Mesothelial cell of epicardium (in vitro differentiated cells): ENCODE data around the gene PREX1. TPM values are rescaled to one million over a fixed set of nuclear protein-coding genes. Genes with fewer than 3 reads are reported as not detected.

Experiments
- DNase-seq, 2 experiments: peaks; one replicate each; pipeline ENCODE4 v3.0.0; 2021; ENCODE audit warnings: low spot score in 2 of 2; ENCODE audit not compliant: unreplicated experiment in 2 of 2
- H3K27ac Mint-ChIP-seq: 2 replicates; pipeline ENCODE4 v1.8.0; 2021; ENCODE audit warnings: mixed read lengths
- H3K27me3 Mint-ChIP-seq: 2 replicates; pipeline ENCODE4 v1.8.0; 2021; ENCODE audit warnings: low read depth, mixed read lengths
- H3K36me3 Mint-ChIP-seq: 2 replicates; pipeline ENCODE4 v1.8.0; 2021; ENCODE audit warnings: mixed read lengths
- H3K4me1 Mint-ChIP-seq: 2 replicates; pipeline ENCODE4 v1.8.0; 2021; ENCODE audit warnings: mixed read lengths
- H3K4me3 Mint-ChIP-seq: 2 replicates; pipeline ENCODE4 v1.8.0; 2021; ENCODE audit warnings: mild to moderate bottlenecking, moderate library complexity, mixed read lengths
- H3K9me3 Mint-ChIP-seq: 2 replicates; pipeline ENCODE4 v1.8.0; 2021; ENCODE audit warnings: mixed read lengths
- total RNA-seq: library from RNA; stranded (reverse); gene quantifications from 3 replicates; pipeline ENCODE4 v1.2.1, GENCODE V29; 2021
- TF ChIP-seq, protein P1 (sequence below): fragments of 200-600 bp; sonication (generic); IDR thresholded peaks from one replicate; pipeline ENCODE4 v1.5.0; 2021; ENCODE audit warnings: antibody characterized with exemption; ENCODE audit not compliant: unreplicated experiment

Gene PREX1
- total RNA-seq, 1 donor from 2014 or later = 8.3 TPM

DNA sequence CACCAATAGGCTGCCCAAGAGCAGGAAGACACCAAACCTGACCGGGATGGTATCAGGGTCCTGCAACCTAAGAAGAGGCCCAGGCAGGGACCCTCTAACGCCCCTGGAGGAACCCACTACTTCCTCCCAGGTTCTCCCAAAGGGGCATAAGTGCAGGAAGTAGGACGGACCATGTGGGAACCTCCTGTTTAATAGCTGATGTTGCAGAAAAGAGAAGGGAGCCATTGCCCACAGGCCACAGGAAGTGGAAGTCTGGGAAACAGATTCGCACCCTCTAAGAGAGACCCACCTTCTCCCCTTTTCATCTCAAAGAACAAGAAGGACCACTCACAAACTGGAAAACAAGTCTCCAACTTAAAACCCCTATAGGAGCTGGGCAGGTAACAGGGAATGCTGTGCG, 18.1 kb downstream of the PREX1 start:
- Mint-ChIP-seq H3K36me3 (peaks cover 2% of the 10 kb centered on the region), H3K27ac (no peak overlapping the region), H3K27me3 (no peaks in the 10 kb centered on the region), H3K4me1 (no peaks in the 10 kb centered on the region), H3K9me3 (peaks cover 15% of the 10 kb centered on the region), H3K4me3 (no peak overlapping the region)
- no peak for DNase-seq
- TF ChIP-seq, protein P1, sequence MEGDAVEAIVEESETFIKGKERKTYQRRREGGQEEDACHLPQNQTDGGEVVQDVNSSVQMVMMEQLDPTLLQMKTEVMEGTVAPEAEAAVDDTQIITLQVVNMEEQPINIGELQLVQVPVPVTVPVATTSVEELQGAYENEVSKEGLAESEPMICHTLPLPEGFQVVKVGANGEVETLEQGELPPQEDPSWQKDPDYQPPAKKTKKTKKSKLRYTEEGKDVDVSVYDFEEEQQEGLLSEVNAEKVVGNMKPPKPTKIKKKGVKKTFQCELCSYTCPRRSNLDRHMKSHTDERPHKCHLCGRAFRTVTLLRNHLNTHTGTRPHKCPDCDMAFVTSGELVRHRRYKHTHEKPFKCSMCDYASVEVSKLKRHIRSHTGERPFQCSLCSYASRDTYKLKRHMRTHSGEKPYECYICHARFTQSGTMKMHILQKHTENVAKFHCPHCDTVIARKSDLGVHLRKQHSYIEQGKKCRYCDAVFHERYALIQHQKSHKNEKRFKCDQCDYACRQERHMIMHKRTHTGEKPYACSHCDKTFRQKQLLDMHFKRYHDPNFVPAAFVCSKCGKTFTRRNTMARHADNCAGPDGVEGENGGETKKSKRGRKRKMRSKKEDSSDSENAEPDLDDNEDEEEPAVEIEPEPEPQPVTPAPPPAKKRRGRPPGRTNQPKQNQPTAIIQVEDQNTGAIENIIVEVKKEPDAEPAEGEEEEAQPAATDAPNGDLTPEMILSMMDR = no peak

DNA sequence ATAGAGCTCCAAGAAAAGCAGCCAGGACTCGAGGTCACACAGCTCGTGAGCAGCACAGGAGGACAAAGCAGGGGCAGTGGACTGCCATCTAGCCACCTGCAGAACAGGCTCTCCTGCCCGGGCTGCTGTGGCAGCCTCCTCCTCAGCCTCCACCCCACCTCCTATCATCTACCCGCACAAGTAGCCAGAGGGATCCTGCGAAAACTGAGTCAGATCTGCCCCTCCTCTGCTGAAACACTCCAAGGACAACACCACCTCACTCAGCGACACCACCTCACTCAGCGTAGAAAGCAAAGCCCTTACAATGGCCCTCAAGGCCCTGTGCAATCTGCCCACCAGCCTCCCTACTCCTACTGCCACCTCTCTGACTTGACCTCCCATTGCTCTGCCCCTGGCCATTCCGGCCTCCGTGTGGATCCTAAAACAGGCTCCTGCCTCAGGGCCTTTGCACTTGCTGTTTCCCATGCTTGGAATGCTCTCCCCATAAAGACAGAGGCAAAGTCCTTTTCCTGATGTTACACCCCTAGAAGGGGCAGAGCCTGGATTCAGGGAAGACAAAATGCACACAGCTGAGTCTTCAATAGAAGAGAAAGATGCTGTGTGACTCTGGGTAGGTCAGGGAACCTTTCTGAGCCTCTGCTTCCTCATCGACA, 19.3 kb downstream of the PREX1 start:
- Mint-ChIP-seq H3K9me3 (peaks cover 14% of the 10 kb centered on the region), H3K4me3 (no peak overlapping the region), H3K27ac (no peak overlapping the region), H3K4me1 (no peaks in the 10 kb centered on the region), H3K27me3 (no peaks in the 10 kb centered on the region), H3K36me3 (peaks cover 2% of the 10 kb centered on the region)
- DNase-seq = no peak
- TF ChIP-seq, protein P1 = no peak

DNA sequence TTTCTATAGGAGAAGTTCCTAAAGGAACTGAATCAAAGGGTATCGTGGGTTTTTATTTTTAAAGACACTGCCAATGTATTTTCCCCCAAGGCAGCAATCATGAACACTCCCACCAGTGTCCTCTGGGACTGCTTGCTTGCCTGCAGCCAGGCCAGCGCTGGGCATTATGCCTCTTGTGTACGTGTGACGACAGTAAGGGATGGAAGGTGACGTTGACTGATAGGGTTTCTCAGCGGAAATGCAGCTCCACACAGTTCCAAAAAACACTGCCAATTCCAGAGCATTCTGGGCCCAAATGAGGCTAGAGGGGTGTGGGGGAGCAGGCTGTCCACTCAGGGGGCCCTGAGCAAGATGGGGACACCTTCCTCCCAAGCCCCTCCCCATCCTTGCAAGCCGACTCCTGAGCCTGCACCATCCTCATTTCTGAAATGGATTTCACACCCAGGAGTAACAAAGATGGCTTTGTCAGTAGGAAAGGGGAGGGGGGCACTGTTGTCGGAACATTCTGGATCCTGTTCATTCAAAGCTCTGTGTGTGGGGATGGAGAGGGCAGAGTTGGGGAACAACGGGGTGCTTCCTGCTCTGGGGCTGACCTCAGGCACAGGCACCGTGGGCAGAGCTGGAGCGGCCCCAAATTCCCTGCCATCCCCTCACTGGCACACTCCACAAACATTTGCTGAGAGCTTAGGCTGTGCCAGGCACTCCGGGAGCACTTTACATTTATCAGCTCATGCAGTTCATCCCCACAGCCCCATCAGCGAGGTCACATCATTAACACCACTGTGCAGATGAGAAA, 20.0 kb downstream of the PREX1 start:
- Mint-ChIP-seq H3K4me3 (no peak overlapping the region), H3K36me3 (peaks cover 2% of the 10 kb centered on the region), H3K9me3 (peaks cover 14% of the 10 kb centered on the region), H3K4me1 (no peaks in the 10 kb centered on the region), H3K27ac (no peak overlapping the region), H3K27me3 (no peaks in the 10 kb centered on the region)
- TF ChIP-seq, protein P1 = no peak
- no peak for DNase-seq

DNA sequence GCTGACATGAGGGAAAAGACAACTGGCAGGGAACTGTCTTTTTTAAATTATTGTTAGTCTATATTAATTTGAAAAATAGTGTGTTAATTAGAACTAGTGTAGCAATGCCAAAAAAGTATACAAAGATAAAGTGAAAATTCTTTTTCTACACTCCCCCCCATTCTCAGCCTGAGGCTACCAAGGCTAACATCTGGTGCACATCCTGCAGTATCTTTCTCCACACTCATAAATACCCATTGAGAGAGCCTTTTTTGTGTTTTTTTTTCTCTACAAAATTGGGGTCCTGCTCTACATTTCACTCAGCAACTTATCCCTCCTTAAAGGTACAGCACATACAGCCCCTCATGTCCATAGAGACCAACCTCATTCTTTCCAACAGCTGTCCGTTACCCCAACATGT, 20.7 kb downstream of the PREX1 start:
- no peak overlapping the region for H3K4me3 Mint-ChIP-seq
- H3K9me3 Mint-ChIP-seq = peaks cover 14% of the 10 kb centered on the region
- no peaks in the 10 kb centered on the region for H3K4me1 Mint-ChIP-seq
- no peaks in the 10 kb centered on the region for H3K27me3 Mint-ChIP-seq
- H3K36me3 Mint-ChIP-seq = peaks cover 2% of the 10 kb centered on the region
- DNase-seq = no peak
- TF ChIP-seq, protein P1 = no peak
- H3K27ac Mint-ChIP-seq = no peak overlapping the region

DNA sequence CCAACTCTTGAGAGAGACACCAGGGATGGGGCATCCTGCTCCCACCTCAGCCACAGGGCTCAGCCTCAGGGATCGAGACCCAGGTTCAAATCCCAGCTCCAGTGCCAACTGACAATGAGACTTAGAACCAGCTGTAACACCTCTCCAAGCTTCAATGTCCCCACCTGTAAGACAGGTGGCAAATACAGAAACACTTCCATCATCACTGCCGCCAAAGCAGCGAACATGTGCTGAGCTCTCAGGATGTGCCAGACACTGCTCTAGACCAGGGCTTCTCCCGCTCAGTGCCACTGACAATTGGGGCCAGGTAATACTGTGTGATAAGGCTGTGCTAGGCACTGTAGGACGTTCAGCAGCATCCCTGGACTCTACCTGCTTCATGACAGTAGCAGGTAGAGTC, 22.1 kb downstream of the PREX1 start:
- H3K27me3 Mint-ChIP-seq = no peaks in the 10 kb centered on the region

More for the DNA sequence above, 22.1 kb downstream of the PREX1 start:
- Mint-ChIP-seq H3K27ac (no peak overlapping the region), H3K4me3 (no peak overlapping the region), H3K36me3 (peaks cover 2% of the 10 kb centered on the region), H3K9me3 (peaks cover 14% of the 10 kb centered on the region), H3K4me1 (no peaks in the 10 kb centered on the region)
- no peak for DNase-seq
- TF ChIP-seq, protein P1 = no peak
